Hepatocyte (in vitro differentiated cells): Measurements from ENCODE around the gene ZMYND8.

ENCODE experiments used
- EZH2 ChIP-seq: fragments of 200-600 bp; sonication (generic); IDR thresholded peaks from 2 replicates; pipeline ENCODE4 v1.6.1; 2016; ENCODE audit warnings: antibody characterized with exemption, mild to moderate bottlenecking, borderline replicate concordance
- EZH2phosphoT487 ChIP-seq: fragments of 200-600 bp; sonication (generic); IDR thresholded peaks from one replicate; pipeline ENCODE4 v1.6.1; 2018; ENCODE audit warnings: antibody characterized with exemption, mild to moderate bottlenecking, low read depth, moderate library complexity; ENCODE audit not compliant: unreplicated experiment, severe bottlenecking
- TF ChIP-seq, protein P1 (sequence below): fragments of 200-600 bp; sonication (generic); IDR thresholded peaks from 2 replicates; pipeline ENCODE4 v1.5.1; 2016; ENCODE audit warnings: antibody characterized with exemption, mild to moderate bottlenecking; ENCODE audit not compliant: poor library complexity

GRCh38 chr20:47380481-47380880 is 24.0 kb upstream of the ZMYND8 start:
- no peak for TF ChIP-seq EZH2
- no peak for TF ChIP-seq EZH2phosphoT487
- TF ChIP-seq, protein P1, sequence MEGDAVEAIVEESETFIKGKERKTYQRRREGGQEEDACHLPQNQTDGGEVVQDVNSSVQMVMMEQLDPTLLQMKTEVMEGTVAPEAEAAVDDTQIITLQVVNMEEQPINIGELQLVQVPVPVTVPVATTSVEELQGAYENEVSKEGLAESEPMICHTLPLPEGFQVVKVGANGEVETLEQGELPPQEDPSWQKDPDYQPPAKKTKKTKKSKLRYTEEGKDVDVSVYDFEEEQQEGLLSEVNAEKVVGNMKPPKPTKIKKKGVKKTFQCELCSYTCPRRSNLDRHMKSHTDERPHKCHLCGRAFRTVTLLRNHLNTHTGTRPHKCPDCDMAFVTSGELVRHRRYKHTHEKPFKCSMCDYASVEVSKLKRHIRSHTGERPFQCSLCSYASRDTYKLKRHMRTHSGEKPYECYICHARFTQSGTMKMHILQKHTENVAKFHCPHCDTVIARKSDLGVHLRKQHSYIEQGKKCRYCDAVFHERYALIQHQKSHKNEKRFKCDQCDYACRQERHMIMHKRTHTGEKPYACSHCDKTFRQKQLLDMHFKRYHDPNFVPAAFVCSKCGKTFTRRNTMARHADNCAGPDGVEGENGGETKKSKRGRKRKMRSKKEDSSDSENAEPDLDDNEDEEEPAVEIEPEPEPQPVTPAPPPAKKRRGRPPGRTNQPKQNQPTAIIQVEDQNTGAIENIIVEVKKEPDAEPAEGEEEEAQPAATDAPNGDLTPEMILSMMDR: no peak
